Measurements from ENCODE around the gene SLC24A3. TPM values are rescaled to one million over a fixed set of nuclear protein-coding genes. Genes with fewer than 3 reads are reported as not detected.

Gene SLC24A3
- total RNA-seq, 1 donor from 2014 or later = 0.96 TPM

DNA sequence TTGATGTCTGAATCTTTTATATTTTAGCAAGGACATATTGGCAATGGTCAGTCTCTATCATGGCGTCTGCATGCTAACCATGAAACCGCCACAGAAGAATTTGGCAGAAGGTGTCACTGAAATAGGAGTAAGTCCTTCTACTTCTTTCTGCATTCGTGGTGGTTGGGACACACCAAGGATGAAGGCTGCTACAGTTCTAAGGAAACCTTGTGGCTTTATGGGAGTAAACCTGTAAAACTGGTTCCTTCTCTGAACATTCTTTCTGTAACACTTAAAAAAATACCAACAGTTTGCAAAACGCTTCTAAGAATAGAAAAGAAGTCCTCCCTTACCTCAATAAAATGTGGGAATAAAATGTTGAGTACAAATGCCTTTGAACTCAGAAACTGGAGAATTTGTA is 195.3 kb downstream of the SLC24A3 start:
- TF ChIP-seq, protein P1, sequence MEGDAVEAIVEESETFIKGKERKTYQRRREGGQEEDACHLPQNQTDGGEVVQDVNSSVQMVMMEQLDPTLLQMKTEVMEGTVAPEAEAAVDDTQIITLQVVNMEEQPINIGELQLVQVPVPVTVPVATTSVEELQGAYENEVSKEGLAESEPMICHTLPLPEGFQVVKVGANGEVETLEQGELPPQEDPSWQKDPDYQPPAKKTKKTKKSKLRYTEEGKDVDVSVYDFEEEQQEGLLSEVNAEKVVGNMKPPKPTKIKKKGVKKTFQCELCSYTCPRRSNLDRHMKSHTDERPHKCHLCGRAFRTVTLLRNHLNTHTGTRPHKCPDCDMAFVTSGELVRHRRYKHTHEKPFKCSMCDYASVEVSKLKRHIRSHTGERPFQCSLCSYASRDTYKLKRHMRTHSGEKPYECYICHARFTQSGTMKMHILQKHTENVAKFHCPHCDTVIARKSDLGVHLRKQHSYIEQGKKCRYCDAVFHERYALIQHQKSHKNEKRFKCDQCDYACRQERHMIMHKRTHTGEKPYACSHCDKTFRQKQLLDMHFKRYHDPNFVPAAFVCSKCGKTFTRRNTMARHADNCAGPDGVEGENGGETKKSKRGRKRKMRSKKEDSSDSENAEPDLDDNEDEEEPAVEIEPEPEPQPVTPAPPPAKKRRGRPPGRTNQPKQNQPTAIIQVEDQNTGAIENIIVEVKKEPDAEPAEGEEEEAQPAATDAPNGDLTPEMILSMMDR (IDR thresholded peaks at IDR 0.05; ENCODE audit: unreplicated experiment) = no peak
- Mint-ChIP-seq H3K4me1 (ENCODE audit: low read depth) (peaks cover 16% of the 10 kb centered on the region), H3K4me3 (ENCODE audit: low read depth) (no peak overlapping the region), H3K9me3 (ENCODE audit: low read depth) (no peaks in the 10 kb centered on the region), H3K36me3 (ENCODE audit: insufficient read depth) (no peaks in the 10 kb centered on the region), H3K27me3 (no peaks in the 10 kb centered on the region), H3K27ac (no peak overlapping the region)
- no peak for DNase-seq (ENCODE audit: low spot score, unreplicated experiment)

DNA sequence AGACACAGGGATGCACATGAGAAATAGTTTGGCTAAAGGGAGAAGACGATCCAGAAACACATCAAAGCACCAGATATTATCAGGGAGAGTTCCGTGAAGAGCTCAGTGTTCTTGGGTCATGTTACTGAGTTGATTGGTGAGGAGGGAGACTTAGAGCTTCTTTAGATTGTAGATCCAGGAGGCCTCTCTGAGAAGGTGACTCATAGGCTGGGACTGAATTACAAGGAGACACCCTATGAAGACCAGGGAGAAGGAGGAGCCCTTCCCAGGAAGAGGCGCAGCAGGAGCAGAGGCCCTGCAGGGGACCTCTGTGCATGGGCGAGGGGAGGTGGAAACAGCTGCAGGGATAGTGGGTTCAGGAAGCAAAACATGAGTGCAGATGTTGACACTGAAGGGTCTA is 196.5 kb downstream of the SLC24A3 start:
- TF ChIP-seq, protein P1 (IDR thresholded peaks at IDR 0.05; ENCODE audit: unreplicated experiment) = no peak
- H3K27me3 Mint-ChIP-seq = no peaks in the 10 kb centered on the region
- H3K4me1 Mint-ChIP-seq (ENCODE audit: low read depth) = peaks cover 16% of the 10 kb centered on the region
- no peaks in the 10 kb centered on the region for H3K36me3 Mint-ChIP-seq (ENCODE audit: insufficient read depth)
- H3K9me3 Mint-ChIP-seq (ENCODE audit: low read depth) = no peaks in the 10 kb centered on the region
- H3K27ac Mint-ChIP-seq = no peak overlapping the region
- no peak overlapping the region for H3K4me3 Mint-ChIP-seq (ENCODE audit: low read depth)
- DNase-seq (ENCODE audit: low spot score, unreplicated experiment) = no peak

DNA sequence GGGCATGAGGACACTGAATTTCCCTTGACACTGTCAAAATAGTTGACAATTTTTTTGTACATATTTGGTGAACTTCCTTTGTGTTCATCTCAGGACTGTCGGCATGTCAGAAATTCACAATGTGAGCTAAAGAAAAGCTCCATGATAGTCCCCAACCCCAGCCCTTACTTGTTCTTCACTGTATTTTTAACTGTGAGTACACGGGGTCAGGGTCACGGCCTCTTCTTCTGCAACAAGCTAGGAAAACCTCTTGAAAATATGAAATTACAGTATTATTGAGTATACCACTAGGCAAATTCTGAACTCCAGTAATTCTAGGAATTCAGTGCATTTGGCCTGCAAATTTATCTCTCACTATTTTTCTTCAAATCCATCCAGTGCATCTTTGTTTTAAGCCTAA is 199.4 kb downstream of the SLC24A3 start:
- Mint-ChIP-seq H3K4me3 (ENCODE audit: low read depth) (no peak overlapping the region), H3K27ac (no peak overlapping the region), H3K27me3 (no peaks in the 10 kb centered on the region), H3K9me3 (ENCODE audit: low read depth) (no peaks in the 10 kb centered on the region), H3K4me1 (ENCODE audit: low read depth) (peaks cover 17% of the 10 kb centered on the region), H3K36me3 (ENCODE audit: insufficient read depth) (no peaks in the 10 kb centered on the region)
- TF ChIP-seq, protein P1 (IDR thresholded peaks at IDR 0.05; ENCODE audit: unreplicated experiment) = no peak
- DNase-seq (ENCODE audit: low spot score, unreplicated experiment) = no peak

DNA sequence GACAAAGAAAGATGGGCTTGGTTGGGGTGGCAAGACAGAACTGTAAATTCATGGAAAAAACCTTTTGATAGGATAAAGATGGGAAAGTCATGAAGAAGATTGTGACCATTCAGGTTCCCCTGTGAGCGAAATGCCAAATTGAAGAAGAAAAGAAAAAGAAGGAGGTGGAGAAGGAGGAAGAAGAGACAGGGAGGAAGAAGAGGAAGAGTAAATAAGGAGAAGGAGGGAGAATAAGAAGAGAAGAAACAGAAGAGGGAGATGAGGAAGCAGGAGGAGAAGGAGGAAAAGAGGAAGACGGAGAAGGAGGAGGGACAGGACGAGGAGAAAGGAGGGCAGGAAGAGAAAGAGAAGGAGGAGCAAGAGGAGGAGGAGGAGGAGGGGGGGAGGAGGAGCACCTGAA is 199.8 kb downstream of the SLC24A3 start:
- no peaks in the 10 kb centered on the region for H3K36me3 Mint-ChIP-seq (ENCODE audit: insufficient read depth)
- no peak for DNase-seq (ENCODE audit: low spot score, unreplicated experiment)
- peaks cover 14% of the 10 kb centered on the region for H3K4me1 Mint-ChIP-seq (ENCODE audit: low read depth)
- H3K9me3 Mint-ChIP-seq (ENCODE audit: low read depth) = no peaks in the 10 kb centered on the region
- H3K4me3 Mint-ChIP-seq (ENCODE audit: low read depth) = no peak overlapping the region
- H3K27me3 Mint-ChIP-seq = no peaks in the 10 kb centered on the region
- no peak overlapping the region for H3K27ac Mint-ChIP-seq
- TF ChIP-seq, protein P1 (IDR thresholded peaks at IDR 0.05; ENCODE audit: unreplicated experiment) = no peak

DNA sequence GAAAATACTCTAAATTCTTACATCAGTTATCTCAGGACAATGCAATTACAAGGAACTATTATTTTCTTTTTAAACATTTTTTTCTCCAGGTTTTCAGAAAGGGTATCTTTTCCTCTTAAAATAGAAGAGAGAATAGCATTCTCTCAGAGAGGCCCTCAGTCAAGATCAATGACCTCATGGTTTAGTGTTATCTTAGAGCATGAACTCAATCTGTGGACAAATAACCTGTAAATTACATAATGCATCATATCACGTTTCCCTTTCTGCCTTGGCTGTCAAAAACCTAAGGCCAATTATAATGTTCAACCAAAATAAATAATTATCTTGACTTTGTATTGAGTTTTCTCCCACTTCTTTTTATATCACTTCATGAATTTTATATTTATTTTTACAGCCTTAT is 202.2 kb downstream of the SLC24A3 start:
- Mint-ChIP-seq H3K9me3 (ENCODE audit: low read depth) (no peaks in the 10 kb centered on the region), H3K27ac (no peak overlapping the region), H3K36me3 (ENCODE audit: insufficient read depth) (no peaks in the 10 kb centered on the region), H3K4me1 (ENCODE audit: low read depth) (peaks cover 8% of the 10 kb centered on the region), H3K4me3 (ENCODE audit: low read depth) (no peak overlapping the region), H3K27me3 (no peaks in the 10 kb centered on the region)
- TF ChIP-seq, protein P1 (IDR thresholded peaks at IDR 0.05; ENCODE audit: unreplicated experiment) = no peak
- no peak for DNase-seq (ENCODE audit: low spot score, unreplicated experiment)
